ENCODE data around the gene PLBD1. TPM values are rescaled to one million over a fixed set of nuclear protein-coding genes. Genes with fewer than 3 reads are reported as not detected.

The PLBD1 gene
- polyA plus RNA-seq, 1 of the 3 experiments (the other 2 are of a cell fraction) = 0.10 TPM

DNA sequence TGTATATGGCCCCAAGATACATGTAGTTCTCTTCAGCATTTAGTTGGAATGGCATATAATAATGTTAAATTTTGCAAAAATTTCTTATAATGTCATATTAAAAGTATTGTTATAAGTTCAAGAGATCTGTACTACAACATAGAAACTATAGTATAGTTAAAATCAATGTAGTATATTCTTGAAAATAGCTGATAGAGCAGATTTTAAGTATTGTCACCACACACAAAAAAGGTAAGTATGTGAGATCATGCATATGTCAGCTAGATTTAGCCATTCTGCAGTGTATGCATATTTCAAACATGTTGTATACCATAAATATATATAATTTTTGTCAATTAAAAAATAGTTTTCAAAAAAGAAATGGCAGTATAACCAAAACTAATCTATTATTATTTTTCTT, 86.5 kb downstream of the PLBD1 start:
- H3K4me1 ChIP-seq (ENCODE audit: control insufficient read depth in 1 of 2, insufficient read depth in 2 of 2, low read depth in 1 of 2, low read length in 1 of 2) = peaks cover 0 to 2% of the 10 kb centered on the region in 2 experiments; a peak in 1 of 4 replicates
- H4K20me1 ChIP-seq (ENCODE audit: insufficient read depth) = no peaks in the 10 kb centered on the region
- no peaks in the 10 kb centered on the region for H3K27me3 ChIP-seq (ENCODE audit: insufficient read depth)
- H3K9me3 ChIP-seq = peaks cover 4% of the 10 kb centered on the region; the same call in 1 of the 2 replicates
- H3K79me2 ChIP-seq (ENCODE audit: insufficient read depth) = no peaks in the 10 kb centered on the region
- H3K9ac ChIP-seq = no peak overlapping the region
- no peaks in the 10 kb centered on the region for H3K9me2 ChIP-seq
- H2AFZ ChIP-seq (ENCODE audit: low read depth) = no peak overlapping the region
- ChIA-PET POLR2A (no interaction called here), CTCF (interaction anchor here (1.4 kb wide), 1 partner anchor 365 kb away, joined by 4 read pairs; no protein-coding TSS in a partner anchor)
- H3K4me2 ChIP-seq = no peak overlapping the region
- peaks cover 40 to 81% of the 10 kb centered on the region in 2 experiments for H3K36me3 ChIP-seq (replicated peaks in 1 of 2; ENCODE audit: control insufficient read depth in 1 of 2, insufficient read depth in 2 of 2, low read length in 1 of 2)
- no peaks in the 10 kb centered on the region for H3F3A ChIP-seq (replicated peaks; ENCODE audit: insufficient read depth)
- H3K27ac ChIP-seq (ENCODE audit: low read depth in 2 of 2, low read length in 1 of 2) = no peak overlapping the region
- no peak for TF ChIP-seq CHD2 (IDR thresholded peaks at IDR 0.05; ENCODE audit: low read length, partially characterized antibody)
- TF ChIP-seq, protein P1, sequence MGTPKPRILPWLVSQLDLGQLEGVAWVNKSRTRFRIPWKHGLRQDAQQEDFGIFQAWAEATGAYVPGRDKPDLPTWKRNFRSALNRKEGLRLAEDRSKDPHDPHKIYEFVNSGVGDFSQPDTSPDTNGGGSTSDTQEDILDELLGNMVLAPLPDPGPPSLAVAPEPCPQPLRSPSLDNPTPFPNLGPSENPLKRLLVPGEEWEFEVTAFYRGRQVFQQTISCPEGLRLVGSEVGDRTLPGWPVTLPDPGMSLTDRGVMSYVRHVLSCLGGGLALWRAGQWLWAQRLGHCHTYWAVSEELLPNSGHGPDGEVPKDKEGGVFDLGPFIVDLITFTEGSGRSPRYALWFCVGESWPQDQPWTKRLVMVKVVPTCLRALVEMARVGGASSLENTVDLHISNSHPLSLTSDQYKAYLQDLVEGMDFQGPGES (IDR thresholded peaks at IDR 0.05; ENCODE audit: low read depth, low read length) = no peak
- no peak for TF ChIP-seq RXRA (IDR thresholded peaks at IDR 0.05; ENCODE audit: borderline replicate concordance, low read depth)
- no peak for TF ChIP-seq FOXM1 (IDR thresholded peaks at IDR 0.05; ENCODE audit: low read depth)
- no peak for TF ChIP-seq TEAD4 (IDR thresholded peaks at IDR 0.05; ENCODE audit: borderline replicate concordance, insufficient read depth)
- TF ChIP-seq MXI1 (IDR thresholded peaks at IDR 0.05; ENCODE audit: low read depth, low read length) = no peak
- no peak for TF ChIP-seq NFIC (IDR thresholded peaks at IDR 0.05; ENCODE audit: borderline replicate concordance)
- TF ChIP-seq, protein P2, sequence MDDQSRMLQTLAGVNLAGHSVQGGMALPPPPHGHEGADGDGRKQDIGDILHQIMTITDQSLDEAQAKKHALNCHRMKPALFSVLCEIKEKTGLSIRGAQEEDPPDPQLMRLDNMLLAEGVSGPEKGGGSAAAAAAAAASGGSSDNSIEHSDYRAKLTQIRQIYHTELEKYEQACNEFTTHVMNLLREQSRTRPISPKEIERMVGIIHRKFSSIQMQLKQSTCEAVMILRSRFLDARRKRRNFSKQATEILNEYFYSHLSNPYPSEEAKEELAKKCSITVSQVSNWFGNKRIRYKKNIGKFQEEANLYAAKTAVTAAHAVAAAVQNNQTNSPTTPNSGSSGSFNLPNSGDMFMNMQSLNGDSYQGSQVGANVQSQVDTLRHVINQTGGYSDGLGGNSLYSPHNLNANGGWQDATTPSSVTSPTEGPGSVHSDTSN (IDR thresholded peaks at IDR 0.05) = no peak
- TF ChIP-seq MEF2A (IDR thresholded peaks at IDR 0.05; ENCODE audit: borderline replicate concordance, low read depth) = no peak
- no peak for TF ChIP-seq SMC3 (IDR thresholded peaks at IDR 0.05; ENCODE audit: low read depth, low read length)
- TF ChIP-seq TAF1 (IDR thresholded peaks at IDR 0.05; ENCODE audit: borderline replicate concordance, low read depth, low read length) = no peak
- H3K4me3 ChIP-seq (ENCODE audit: low read depth in 2 of 2, low read length in 1 of 2) = no peak overlapping the region
- no peak for DNase-seq

DNA sequence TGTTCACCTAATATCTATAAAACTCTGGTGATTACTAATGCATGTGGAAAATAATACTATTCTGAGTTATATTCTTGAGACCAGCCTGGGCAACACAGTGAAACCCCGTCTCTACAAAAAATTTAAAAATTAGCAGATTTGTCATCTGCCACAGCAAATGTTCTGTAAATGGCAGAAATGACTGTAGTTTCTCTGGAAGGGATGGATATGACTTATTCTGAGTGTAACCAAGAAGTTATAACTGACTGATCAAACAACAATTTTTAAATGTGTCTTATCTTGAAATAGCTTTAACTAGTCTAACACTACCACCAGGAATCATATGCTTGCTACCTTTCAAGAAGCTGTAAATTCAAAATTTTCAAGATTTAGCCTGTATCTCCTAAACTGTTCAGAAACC, 88.7 kb downstream of the PLBD1 start:
- no peak for DNase-seq
- H3K27ac ChIP-seq (ENCODE audit: low read depth in 2 of 2, low read length in 1 of 2) = no peak overlapping the region
- H3K4me2 ChIP-seq = no peak overlapping the region
- no peak overlapping the region for H2AFZ ChIP-seq (ENCODE audit: low read depth)
- no peaks in the 10 kb centered on the region for H3F3A ChIP-seq (replicated peaks; ENCODE audit: insufficient read depth)
- POLR2A ChIA-PET = no interaction called here
- TF ChIP-seq, protein P2 (IDR thresholded peaks at IDR 0.05) = no peak
- TF ChIP-seq FOSL2 (IDR thresholded peaks at IDR 0.05; ENCODE audit: borderline replicate concordance, low read depth) (no peak), GATA2 (CRISPR knock-in tag; IDR thresholded peaks at IDR 0.05) (no peak), MEF2A (IDR thresholded peaks at IDR 0.05; ENCODE audit: borderline replicate concordance, low read depth) (no peak), GABPA (IDR thresholded peaks at IDR 0.05; ENCODE audit: low read depth) (no peak)
- CTCF ChIA-PET = no interaction called here
- H3K27me3 ChIP-seq (ENCODE audit: insufficient read depth) = no peaks in the 10 kb centered on the region
- no peak overlapping the region for H3K4me3 ChIP-seq (ENCODE audit: low read depth in 2 of 2, low read length in 1 of 2)
- no peaks in the 10 kb centered on the region for H3K79me2 ChIP-seq (ENCODE audit: insufficient read depth)
- H4K20me1 ChIP-seq (ENCODE audit: insufficient read depth) = no peaks in the 10 kb centered on the region
- H3K9me2 ChIP-seq = no peaks in the 10 kb centered on the region
- 96% methylated on average over 1 of the region's 1 CpG for whole genome bisulfite sequencing (ENCODE audit: low lambda C conversion rate)
- H3K9me3 ChIP-seq = peaks cover 16% of the 10 kb centered on the region
- H3K36me3 ChIP-seq (replicated peaks in 1 of 2; ENCODE audit: control insufficient read depth in 1 of 2, insufficient read depth in 2 of 2, low read length in 1 of 2) = peaks cover 56 to 67% of the 10 kb centered on the region in 2 experiments
- H3K9ac ChIP-seq = no peak overlapping the region
- H3K4me1 ChIP-seq (ENCODE audit: control insufficient read depth in 1 of 2, insufficient read depth in 2 of 2, low read depth in 1 of 2, low read length in 1 of 2) = peaks cover 0 to 2% of the 10 kb centered on the region in 2 experiments; a peak in 1 of 4 replicates

All from SK-N-SH (cell line).